Measurements from ENCODE around the gene SLC2A9. TPM values are rescaled to one million over a fixed set of nuclear protein-coding genes. Genes with fewer than 3 reads are reported as not detected.

SLC2A9 gene
- polyA plus RNA-seq, 2 of the 4 experiments (the other 2 are of a cell fraction), result 0.62 to 0.70 TPM

- ChIA-PET CTCF (interaction anchor here (0.6 to 1.2 kb wide), 2 partner anchors 9 to 269 kb away, joined by 3 read pairs; no protein-coding TSS in a partner anchor), POLR2A (no interaction called here)
- no peak overlapping the region for H3K4me3 ChIP-seq
- FAIRE-seq (no peak), ATAC-seq (no peak), DNase-seq (ENCODE audit: low read depth in 1 of 2, low spot score in 1 of 2) (no peak)
- WGBS (ENCODE audit: missing lambda C conversion rate), result 97% methylated on average over 4 of the region's 4 CpGs
- TF ChIP-seq MAZ (IDR thresholded peaks at IDR 0.05; ENCODE audit: borderline replicate concordance, low read depth, low read length), result no peak
- no peak for TF ChIP-seq SREBF2 (IDR thresholded peaks at IDR 0.05)
- no peak for TF ChIP-seq CHD4 (IDR thresholded peaks at IDR 0.05; ENCODE audit: borderline replicate concordance)
- no peak for TF ChIP-seq MAFK (IDR thresholded peaks at IDR 0.05; ENCODE audit: partially characterized antibody)
- H3K4me2 ChIP-seq, result peak overlapping the region; percentile 23
- H3K9me3 ChIP-seq, result no peaks in the 10 kb centered on the region
- H3K27ac ChIP-seq, result peak overlapping the region in 1 of 2 experiments; percentile 62; a peak in 2 of 6 replicates
- peaks cover 38% of the 10 kb centered on the region for H3K4me1 ChIP-seq
Observed at GRCh38 chr4:10029403-10029802, 8.1 kb upstream of the SLC2A9 start.

GRCh38 chr4:10028910-10029309 is 7.6 kb upstream of the SLC2A9 start:
- ATAC-seq, result peak; percentile 30 to 67; a peak in 4 of 6 replicates
- peak in 1 of 2 experiments; percentile 49 for DNase-seq (ENCODE audit: low read depth in 1 of 2, low spot score in 1 of 2)
- H3K4me1 ChIP-seq, result peaks cover 38% of the 10 kb centered on the region
- H3K9me3 ChIP-seq, result no peaks in the 10 kb centered on the region
- peak overlapping the region; percentile 23 for H3K4me2 ChIP-seq
- WGBS (ENCODE audit: missing lambda C conversion rate), result 3% methylated on average over 4 of the region's 4 CpGs
- ChIA-PET POLR2A (interaction anchor here (0.6 kb wide), 1 partner anchor 88 kb away, joined by 11 read pairs; the partner anchor contains the start of gene WDR1), CTCF (interaction anchor here (0.6 kb wide), 1 partner anchor 268 kb away, joined by 3 read pairs; no protein-coding TSS in a partner anchor)
- TF ChIP-seq KDM1A (IDR thresholded peaks at IDR 0.05; ENCODE audit: low read depth), result no peak
- no peak for TF ChIP-seq JUNB (IDR thresholded peaks at IDR 0.05)
- TF ChIP-seq TFCP2L1 (CRISPR knock-in tag; IDR thresholded peaks at IDR 0.05), result no peak
- TF ChIP-seq ZFP36 (IDR thresholded peaks at IDR 0.05; ENCODE audit: borderline replicate concordance, partially characterized antibody), result no peak
- no peak for TF ChIP-seq KDM5A (IDR thresholded peaks at IDR 0.05)
- no peak for TF ChIP-seq MAZ (IDR thresholded peaks at IDR 0.05; ENCODE audit: borderline replicate concordance, low read depth, low read length)
- no peak for TF ChIP-seq ESRRA (IDR thresholded peaks at IDR 0.05; ENCODE audit: borderline replicate concordance, low read length)
- no peak for TF ChIP-seq CBX2 (IDR thresholded peaks at IDR 0.05; ENCODE audit: borderline replicate concordance, low read depth)
- no peak for TF ChIP-seq FOSL2 (IDR thresholded peaks at IDR 0.05)
- no peak for TF ChIP-seq FOSL2 (CRISPR knock-in tag; IDR thresholded peaks at IDR 0.05)
- TF ChIP-seq HOXA7 (CRISPR knock-in tag; IDR thresholded peaks at IDR 0.05), result no peak
- no peak for TF ChIP-seq REST (IDR thresholded peaks at IDR 0.05)
- TF ChIP-seq RARB (CRISPR knock-in tag; IDR thresholded peaks at IDR 0.05), result no peak
- TF ChIP-seq NFE2L2 (conservative IDR thresholded peaks at IDR 0.05; ENCODE audit: low read length), result no peak
- no peak for TF ChIP-seq HES2 (IDR thresholded peaks at IDR 0.05)
- no peak for TF ChIP-seq PHF8 (IDR thresholded peaks at IDR 0.05; ENCODE audit: borderline replicate concordance, low read depth)
- no peak for TF ChIP-seq SREBF2 (IDR thresholded peaks at IDR 0.05)
- no peak for TF ChIP-seq USF2 (IDR thresholded peaks at IDR 0.05)
- no peak for TF ChIP-seq EHF (CRISPR knock-in tag; IDR thresholded peaks at IDR 0.05)
- TF ChIP-seq CBX8 (IDR thresholded peaks at IDR 0.05), result no peak
- TF ChIP-seq GATA3 (IDR thresholded peaks at IDR 0.05; ENCODE audit: borderline replicate concordance), result no peak
- FAIRE-seq, result no peak
- no peak overlapping the region for H3K4me3 ChIP-seq
- peak overlapping the region; percentile 28 to 62; a peak in 4 of 6 replicates for H3K27ac ChIP-seq

Data from A549 (cell line).